Coronary artery (tissue), 2 donors: Measurements from ENCODE around the gene B3GLCT.
"Not testable (repeated sequence)": the region's sequence is repeated elsewhere in the genome, so short reads cannot be mapped to it uniquely, and the experiment has no call there.

Experiments used
- DNase-seq: peaks from one replicate; pipeline ENCODE4 v3.0.0-alpha.2; 2017; ENCODE audit warnings: low spot score
- H3K27ac ChIP-seq, 2 donors: fragments of 200-600 bp; sonication (generic); one replicate each; pipeline ENCODE4 v1.5.1; 2016 to 2019
- H3K4me3 ChIP-seq: fragments of 200-600 bp; sonication (generic); 2 replicates; pipeline ENCODE4 v1.5.1; 2016; ENCODE audit warnings: mild to moderate bottlenecking, moderate library complexity
- TF ChIP-seq, protein P1 (sequence below): fragments of 200-600 bp; sonication (generic); IDR thresholded peaks from one replicate; pipeline ENCODE4 v1.5.1; 2019; ENCODE audit warnings: antibody characterized with exemption

Gene B3GLCT

DNA sequence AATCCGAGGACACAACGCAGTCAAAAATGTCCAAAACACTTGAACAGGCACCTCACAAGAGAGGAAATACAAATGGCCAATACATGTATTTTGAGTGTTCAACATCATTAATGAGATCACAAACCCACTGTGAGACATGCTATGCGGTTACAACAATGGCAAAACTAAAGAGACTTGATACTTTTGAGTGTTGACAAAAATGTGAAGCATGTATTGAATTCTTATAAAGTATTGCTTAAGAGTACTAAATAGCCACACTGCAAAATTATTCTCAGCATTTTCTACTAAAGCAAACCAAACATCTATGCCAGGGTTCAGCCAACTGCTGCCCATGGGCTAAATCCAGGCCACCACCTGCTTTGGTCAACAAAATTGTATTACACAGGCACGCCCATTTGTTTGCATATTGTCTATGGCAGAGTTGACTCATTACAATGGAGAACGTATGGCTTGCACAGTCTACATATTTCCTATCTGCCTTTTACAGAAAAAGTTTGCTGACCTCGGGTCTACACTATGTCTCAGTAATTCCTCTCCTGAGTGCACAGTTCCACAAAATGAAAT, 135.3 kb downstream of the B3GLCT start:
- TF ChIP-seq, protein P1, sequence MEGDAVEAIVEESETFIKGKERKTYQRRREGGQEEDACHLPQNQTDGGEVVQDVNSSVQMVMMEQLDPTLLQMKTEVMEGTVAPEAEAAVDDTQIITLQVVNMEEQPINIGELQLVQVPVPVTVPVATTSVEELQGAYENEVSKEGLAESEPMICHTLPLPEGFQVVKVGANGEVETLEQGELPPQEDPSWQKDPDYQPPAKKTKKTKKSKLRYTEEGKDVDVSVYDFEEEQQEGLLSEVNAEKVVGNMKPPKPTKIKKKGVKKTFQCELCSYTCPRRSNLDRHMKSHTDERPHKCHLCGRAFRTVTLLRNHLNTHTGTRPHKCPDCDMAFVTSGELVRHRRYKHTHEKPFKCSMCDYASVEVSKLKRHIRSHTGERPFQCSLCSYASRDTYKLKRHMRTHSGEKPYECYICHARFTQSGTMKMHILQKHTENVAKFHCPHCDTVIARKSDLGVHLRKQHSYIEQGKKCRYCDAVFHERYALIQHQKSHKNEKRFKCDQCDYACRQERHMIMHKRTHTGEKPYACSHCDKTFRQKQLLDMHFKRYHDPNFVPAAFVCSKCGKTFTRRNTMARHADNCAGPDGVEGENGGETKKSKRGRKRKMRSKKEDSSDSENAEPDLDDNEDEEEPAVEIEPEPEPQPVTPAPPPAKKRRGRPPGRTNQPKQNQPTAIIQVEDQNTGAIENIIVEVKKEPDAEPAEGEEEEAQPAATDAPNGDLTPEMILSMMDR = no peak
- DNase-seq = no peak
- H3K27ac ChIP-seq = no peak overlapping the region
- H3K4me3 ChIP-seq = no peak overlapping the region

DNA sequence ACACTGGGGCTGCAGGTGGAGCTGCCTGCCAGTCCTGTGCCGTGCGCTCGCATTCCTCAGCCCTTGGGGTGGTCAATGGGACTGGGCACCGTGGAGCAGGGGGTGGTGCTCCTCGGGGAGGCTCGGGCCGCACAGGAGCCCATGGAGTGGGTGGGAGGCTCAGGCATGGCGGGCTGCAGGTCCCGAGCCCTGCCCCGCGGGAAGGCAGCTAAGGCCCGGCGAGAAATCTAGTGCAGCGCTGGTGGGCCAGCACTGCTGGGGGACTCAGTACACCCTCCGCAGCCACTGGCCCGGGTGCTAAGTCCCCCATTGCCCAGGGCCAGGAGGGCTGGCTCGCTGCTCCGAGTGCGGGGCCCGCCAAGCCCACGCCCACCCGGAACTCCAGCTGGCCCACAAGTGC, 139.8 kb downstream of the B3GLCT start:
- H3K27ac ChIP-seq, H3K4me3 ChIP-seq, DNase-seq: not testable (repeated sequence)

DNA sequence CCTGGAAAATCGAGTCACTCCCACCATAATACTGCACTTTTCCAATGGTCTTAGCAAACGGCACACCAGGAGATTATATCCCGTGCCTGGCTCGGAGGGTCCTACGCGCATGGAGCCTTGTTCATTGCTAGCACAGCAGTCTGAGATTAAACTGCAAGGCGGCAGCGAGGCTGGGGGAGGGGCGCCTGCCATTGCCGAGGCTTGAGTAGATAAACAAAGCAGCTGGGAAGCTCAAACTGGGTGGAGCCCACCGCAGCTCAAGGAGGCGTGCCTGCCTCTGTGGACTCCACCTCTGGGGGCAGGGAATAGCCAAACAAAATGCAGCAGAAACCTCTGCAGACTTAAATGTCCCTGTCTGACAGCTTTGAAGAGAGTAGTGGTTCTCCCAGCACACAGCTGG, 141.1 kb downstream of the B3GLCT start:
- not testable (repeated sequence) for H3K4me3 ChIP-seq, H3K27ac ChIP-seq, DNase-seq

DNA sequence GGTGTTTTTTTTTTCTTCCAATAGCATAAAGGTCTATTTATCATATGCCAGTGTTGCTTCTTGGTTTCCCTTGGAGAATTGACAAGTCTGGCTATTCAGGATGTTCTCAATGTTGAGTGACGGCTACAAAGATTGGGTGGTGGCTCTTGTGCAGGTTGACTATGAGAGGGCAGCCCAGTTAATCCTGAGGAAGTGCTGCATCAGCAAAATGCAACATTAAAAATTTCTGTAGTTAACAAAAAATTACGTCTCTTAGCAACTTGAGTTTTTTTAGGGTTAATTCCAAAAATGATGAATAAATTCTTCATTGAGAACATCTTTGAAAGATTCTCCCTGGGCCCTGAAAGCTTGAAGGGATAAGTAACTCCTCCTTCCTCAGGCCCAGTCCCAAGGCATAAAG, 147.1 kb downstream of the B3GLCT start:
- H3K4me3 ChIP-seq = no peak overlapping the region
- H3K27ac ChIP-seq = no peak overlapping the region
- DNase-seq = no peak
- TF ChIP-seq, protein P1 = no peak

DNA sequence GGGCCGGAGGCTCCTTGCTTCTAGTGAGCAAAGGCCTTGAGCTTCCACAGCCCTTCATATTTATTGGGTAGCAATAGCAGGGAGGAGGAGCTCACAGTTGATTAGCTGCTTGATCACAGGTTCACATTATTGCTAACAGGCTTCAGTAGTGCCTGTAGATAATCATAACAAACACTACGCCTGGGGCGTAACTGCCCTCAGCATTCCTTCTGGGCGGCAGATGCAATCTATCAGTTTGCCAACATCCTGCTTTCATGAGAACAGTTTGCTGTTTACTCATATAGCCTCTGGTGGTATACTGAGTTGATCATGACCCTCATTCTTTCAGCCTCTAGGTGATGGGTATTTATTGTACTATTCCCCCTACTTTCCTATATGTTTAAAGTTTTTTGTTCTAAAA, 149.4 kb downstream of the B3GLCT start:
- no peak for DNase-seq
- Histone ChIP-seq H3K4me3 (no peak overlapping the region), H3K27ac (no peak overlapping the region)
- TF ChIP-seq, protein P1 = no peak

DNA sequence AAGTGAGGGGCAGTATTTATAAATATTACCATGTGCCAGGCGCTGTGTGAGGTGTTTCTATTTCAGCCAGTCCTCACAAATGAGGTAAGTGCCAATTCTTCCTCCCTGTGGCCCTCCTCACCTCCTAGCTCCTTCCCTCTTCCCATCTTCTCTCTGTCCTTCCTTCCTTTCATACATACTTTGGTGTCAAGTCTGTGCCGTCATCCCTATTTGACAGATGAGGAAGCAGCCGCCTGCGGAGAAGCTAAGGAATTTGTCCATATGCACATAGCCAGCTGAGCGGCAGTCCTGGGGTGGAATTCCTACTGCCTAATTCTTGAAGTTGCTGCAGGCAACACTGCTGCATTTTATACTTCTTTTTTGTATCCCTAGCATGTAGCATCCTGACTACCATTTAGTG, 150.8 kb downstream of the B3GLCT start:
- TF ChIP-seq, protein P1 = no peak
- no peak for DNase-seq
- no peak overlapping the region for H3K4me3 ChIP-seq
- no peak overlapping the region for H3K27ac ChIP-seq

DNA sequence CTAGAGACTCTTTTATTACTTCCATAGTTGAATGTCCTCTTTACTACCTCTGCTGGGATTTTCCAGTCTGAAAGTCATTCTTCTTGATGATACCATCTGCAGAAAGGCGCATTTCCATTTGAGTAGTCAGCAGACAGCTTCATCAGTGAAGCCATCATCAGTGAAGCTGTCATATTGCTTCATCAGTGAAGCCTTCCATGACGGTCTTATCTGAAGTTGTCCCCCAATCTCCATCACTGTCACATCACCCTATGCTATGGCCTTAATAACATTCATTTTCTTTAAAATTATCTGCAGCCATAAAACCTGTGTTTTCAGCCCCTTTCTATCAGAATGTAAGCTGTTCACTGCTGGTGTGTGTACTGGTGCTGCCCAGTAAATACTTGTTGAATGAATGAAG, 151.6 kb downstream of the B3GLCT start:
- H3K4me3 ChIP-seq = no peak overlapping the region
- DNase-seq = no peak
- no peak overlapping the region for H3K27ac ChIP-seq
- TF ChIP-seq, protein P1 = no peak

DNA sequence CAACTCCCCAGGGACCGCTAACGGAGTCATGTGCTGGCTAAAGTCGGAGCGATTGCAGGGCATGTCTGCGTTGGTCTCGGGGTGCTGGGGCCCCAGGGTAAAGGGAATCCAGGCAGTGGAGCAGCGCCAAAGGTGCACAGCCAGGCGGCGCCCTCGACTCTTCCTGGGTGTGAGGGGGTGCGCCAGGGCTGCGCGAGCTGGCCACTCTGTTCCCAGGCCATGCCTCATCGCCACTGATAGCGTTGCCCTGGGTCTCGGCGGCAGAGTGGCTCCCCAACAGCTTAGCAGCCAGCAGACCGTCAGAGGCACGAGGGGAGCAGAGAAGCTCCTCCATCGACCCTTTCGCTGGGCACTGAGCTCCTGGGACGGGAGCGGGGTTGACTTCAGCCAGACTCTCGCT, 152.7 kb downstream of the B3GLCT start:
- Histone ChIP-seq H3K27ac (no peak overlapping the region), H3K4me3 (no peak overlapping the region)
- DNase-seq = no peak
- TF ChIP-seq, protein P1 = no peak
